Measurements from ENCODE around the gene C1QL4.
A peak's percentile ranks its signal among the peaks of the same experiment; 100 is the strongest.
"Not testable (repeated sequence)": the region's sequence is repeated elsewhere in the genome, so short reads cannot be mapped to it uniquely, and the experiment has no call there.

C1QL4 gene

DNA sequence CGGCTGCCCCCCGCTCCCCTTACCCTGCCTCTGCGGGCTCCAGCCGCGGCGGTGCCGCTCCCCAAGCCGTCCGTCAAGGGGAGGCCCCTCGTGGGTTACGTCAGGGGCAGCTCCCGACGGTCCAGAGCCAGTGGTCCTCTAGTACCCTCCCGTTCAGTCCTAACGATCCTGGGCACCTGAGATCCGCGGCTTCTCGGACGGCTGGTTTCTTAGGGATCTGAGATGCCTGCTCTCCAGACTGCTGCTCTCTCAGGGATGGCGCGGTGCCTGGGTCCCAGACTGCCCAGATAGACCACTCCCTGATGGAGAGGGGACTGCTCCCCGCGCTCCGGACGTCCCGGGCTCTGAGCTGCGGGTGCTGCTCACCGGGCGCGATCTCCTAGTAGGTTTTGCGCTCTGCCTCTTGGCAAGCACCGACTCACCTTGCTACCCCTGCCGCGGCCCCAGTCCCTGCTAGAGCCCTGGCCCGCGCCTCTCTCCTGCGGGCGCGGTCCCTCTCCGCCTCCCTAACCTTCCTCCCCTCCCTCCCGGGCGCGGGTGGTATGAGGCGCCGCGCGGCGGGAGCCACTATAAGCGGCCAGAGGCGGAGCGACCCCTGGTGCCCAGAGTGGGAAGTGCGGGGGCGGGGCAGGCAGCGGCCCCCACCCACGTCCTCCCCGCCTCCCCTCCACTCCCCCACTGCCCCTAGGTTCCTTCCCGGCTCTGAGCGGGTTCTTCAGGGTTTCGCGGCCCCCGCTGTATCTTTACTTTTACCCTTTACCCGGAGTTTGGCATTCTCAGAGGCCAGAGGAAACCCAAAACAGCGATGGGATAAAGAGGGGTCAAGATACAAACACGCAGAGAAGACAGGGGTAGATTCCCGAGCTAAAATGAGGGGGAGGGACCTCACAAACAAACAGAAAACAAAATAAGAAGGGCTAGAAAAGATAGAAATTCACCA lies at the start of gene C1QL4:
C1QL4 (minus strand) TSS at position 544 of the 940 bp plus-strand sequence. CDS start 711 bp downstream, outside the sequence.
- no peak for FAIRE-seq

DNA sequence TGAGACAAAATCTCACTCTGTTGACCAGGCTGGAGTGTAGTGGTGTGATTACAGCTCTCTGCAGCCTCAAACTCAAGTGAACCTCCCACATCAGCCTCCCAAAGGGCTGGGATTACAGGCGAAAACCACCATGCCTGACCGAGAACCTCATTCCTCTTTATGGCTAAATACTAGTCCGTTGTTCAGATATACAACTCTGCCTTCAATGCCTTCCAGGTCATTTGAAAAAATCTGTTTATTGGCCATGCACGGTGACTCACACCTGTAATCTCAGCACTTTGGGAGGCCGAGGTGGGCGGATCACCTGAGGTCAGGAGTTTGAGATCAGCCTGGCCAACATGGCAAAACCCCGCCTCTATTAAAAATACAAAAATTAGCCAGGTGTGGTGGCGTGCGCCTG lies 43.2 kb upstream of the C1QL4 start:
- FAIRE-seq, result not testable (repeated sequence)

DNA sequence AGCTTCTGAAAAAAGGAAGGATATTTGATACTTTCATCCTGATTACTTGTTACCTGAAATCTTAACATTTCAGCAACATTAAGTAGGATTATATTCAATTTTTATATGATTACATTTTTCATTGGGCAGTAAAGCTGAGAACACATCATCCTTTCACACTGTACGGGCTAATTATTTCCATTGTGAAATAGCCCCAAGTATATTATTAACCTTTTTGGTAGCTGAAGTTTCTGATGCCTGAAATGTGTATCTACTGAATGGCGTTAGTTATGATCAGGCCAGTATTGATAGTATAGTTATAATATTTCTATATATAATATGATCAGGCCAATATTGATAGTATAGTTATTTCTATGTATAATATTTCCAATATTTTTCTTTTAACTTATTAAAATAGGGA lies 40.4 kb upstream of the C1QL4 start:
- no peak for FAIRE-seq

DNA sequence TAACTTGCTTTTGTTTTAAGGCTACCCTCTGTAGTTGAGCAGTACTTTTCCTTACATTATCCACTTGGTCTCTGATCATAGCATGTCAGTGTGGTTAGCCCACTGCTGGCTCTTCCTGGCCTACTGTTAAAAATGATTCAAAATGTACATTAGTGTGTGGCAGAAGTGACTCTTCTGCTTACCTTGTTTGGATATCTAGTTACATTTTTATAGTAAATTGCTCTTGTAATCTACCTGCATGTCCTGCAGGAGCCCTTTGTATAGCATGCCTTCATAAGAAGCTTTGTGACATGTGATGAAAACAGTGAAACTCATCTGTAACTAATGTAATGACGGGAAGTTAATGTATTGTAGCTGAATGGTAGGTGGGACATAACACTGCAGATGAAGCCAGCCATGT lies 38.4 kb upstream of the C1QL4 start:
- no peak for FAIRE-seq

DNA sequence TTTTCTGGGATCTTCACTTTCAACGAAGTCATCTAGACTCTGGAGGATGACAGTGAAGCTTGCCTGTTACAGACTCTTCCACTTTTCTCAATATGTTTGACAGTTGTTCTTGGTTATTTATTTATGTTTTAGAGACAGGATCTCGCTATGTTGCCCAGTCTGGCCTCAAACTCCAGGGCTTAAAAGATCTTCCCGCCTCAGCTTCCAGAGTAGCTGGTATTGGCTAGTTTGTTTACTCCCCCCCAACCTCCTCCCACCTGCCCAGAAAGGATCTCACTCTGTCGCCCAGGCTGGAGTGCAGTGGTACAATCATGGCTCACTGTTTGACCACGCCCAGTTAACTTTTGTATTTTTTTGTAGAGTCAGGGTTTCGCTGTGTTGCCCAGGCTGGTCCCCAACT lies 33.6 kb upstream of the C1QL4 start:
- no peak for FAIRE-seq

DNA sequence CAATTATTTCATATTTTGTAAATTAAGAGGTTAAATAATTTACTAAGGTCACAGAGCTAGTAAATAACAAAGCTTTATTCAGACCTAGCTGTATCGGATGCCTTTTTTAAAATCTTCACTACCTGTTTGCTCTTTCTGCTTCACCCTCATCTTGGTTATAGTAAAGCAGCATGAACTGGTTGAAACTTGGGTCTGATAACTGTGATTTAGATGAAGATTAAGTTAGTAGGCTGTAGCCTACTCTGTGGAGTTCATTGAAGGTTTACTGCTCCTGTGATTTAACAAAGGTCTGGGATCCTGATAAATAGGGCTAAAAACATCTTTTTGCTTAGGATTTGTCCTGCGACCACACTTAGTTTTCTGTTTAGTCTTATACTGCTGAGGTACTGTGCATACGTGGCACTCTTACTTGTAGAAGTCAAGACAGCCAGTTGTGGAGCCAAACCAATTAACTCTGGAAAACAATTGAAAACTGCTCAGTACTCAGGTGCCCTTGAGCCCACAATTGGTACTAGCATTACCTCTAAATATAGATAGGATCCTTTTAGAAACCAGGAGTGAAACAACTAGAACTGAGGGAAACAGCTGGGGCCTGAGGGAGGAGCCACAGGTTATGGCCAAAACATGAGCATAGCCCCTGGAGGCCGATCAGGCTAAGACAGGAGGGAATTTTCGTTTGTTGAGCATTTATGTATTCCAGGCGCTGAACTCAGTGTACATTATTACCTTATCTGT lies 32.6 kb upstream of the C1QL4 start:
- FAIRE-seq, result peak; percentile 57

DNA sequence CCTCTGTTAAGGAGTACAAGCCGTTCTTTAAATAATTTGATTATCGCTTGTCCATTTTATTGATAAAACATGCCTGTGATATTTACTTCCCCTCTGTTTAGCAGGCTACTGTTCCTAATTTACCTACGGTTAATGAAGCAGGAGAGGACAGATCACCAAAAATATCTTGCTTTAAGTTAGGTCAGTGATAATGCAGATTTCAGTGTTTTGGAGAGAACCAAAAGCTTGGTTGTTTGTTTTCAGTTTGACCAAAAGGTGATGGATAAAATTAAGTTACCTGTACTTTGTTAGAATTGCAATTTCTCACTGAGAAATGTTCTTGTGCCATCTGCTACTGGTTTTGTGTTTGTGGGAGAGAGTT lies 31.2 kb upstream of the C1QL4 start:
- no peak for FAIRE-seq

DNA sequence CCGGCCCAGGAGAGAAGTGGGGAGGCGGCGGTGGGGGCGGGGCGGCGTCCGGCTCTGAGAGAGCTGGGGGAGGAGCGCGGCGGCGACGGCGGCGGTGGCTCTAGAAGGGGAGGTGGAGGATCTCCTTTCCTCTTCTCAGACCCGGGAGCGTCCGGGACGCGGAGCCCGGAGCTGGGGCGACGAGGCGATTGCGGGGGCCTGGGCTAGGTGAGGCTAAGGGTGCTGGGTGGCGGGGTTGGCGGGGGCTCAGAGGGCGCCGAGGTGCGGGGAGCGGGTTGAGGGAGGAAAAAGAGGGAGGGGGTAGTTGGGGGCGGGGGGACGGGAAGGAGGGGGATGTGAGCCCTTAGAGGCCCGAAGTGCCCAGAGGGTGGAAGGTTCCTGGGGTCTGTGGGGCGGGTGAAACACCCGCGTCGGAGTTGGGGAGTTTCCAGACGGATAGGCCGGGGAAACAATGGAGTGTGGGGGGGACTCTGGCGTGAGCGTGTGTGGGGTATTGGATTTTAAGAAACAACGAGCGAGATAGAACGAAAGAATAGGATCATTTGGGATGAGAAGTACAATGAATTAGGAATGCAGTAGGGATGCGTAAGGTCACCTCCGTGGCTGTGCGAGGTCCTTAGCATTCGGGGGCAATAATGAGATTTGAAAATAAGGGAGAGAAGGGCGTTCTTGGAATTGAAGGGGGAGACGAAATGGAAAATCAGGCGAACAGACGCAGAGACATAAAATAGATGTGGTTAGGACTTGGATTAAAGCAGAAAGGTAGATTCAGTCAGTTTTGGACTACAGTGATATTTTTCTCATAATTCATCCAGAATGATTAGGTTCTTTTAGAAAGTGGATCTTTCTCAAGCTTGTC lies 30.6 kb upstream of the C1QL4 start, which contains the start of gene SPATS2:
SPATS2 (plus strand) TSS at position 82 of the 859 bp plus-strand sequence. CDS start 93,551 bp downstream, outside the sequence.
- no peak for FAIRE-seq

DNA sequence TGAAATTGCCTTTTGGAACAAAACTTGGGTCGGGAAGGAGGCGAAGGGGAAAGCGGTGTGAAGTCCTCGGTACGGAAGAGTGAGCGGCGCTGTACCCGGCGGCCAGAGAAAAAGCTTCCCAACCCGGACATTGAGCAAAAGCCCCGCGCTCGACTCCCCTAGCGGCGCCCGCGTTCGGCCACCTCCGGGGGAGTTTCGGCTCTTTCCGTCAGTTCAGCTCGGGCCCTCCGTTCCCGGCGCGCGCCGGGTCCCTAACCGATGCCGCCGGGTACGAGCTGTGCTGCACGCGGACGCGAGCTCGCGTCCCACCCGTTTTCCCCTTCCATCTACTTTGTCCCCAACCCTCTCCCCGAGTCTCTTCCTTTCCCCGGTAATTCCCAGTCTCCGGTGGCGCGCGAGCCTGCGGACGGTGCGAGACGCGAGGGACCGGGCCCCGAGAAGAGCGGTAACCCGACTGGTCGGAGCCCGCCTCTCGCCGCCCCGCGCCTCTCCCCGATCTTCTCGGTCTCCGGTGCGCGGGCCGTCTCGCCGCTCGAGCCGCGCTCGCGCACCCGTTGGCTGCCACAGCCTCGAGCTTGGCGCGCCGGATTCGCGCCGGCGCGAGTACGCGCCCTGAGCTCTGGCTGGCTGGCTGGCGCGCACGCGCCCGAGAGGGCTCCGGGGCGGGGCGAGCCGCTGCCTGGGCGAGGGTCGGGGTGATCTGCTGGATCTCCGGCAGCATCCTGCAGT lies 29.8 kb upstream of the C1QL4 start:
- no peak for FAIRE-seq

DNA sequence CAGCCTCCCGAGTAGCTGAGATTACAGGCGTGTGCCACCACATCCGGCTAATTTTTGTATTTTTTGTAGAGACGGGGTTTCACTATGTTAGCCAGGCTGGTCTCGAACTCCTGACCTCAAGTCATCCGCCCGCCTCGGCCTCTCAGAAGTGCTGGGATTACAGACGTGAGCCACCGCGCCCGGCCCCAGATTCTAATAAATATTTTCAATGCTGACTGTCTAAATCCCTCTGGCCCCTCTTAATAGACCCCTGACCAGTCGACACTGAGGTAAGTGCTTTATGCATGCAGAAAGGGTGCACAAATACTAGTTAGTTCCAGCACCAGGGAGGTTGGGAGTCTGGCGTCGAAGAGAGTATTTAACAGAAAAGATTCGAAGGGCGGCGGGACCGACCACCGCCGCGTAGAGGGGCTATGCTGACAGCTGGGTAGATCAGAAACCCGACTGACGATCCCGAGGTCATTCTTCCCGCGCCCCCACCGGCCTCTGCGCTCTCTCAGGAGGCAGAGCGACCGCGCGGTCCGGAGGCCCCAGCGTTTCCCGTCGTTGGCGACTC lies 29.2 kb upstream of the C1QL4 start:
- FAIRE-seq, result no peak

DNA sequence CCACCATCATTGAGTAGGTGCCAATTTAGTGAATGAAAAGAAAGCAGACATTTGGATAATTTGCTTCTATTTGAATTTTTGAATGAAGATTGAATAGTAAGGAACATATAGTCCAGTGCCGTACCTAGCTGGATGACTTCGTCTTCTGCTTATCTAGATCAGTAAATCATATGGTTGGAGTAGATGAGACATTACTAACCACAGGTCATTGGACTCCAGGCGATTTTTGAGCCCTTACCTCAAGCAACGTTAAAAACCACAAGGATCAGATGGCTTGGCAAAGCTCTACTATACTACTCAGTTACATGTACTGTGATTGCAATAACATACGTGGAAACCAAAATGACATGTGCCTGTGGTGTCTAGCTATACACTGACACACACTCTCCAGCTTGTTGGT lies 28.6 kb upstream of the C1QL4 start:
- no peak for FAIRE-seq

DNA sequence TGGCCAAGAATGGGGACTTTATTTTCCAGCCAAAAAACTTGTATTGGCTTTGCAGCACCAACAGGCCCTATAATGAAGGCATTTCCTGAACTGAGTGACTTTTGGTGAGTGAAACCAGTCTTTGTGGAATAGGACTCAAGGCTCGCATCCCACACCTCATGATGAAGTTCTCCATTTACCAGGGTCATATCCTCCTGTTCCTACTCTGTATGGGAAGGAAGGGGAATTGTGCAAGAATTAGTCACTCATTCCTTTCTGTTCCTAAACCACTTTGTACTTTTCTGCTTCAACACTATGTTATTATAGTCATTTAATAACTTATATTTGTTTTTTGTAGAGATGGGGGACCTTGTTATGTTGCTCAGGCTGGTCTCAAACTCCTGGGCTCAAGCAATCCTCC lies 28.0 kb upstream of the C1QL4 start:
- FAIRE-seq, result no peak

DNA sequence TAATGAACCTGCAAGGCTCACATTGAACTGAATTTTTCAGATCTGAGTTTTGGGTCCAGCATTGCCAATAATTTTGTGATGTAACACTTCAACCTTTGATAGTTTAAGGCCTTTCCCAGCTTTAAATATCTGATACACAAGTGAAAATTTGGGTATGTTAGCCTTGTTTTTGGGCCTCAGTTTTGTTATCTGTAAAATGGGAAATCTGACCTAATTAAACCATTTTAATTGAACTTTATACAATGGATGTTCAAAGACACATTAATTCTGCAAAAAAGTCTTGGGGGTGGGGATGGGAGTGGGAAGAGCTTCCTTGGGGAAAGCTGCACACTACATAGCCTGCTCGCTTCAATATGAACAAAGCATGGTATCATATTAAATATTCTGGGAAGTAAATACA lies 25.1 kb upstream of the C1QL4 start:
- FAIRE-seq, result no peak

DNA sequence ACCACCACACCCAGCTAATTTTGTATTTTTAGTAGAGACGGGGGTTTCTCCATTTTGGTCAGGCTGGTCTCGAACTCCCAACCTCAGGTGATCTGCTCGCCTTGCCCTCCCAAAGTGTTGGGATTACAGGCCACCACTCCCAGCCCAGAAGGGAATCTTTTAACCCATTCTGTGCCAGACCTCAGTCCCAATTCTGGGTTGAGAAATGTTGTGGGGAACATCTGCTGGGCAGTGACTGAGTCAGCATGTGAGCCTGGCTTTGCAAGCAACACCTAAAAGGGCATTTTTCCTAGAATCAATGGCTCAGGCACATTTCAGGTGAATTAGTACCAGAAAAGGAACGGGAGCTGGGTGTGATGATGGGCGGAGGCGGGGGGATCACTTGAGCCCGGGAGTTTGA lies 22.7 kb upstream of the C1QL4 start:
- FAIRE-seq, result no peak

DNA sequence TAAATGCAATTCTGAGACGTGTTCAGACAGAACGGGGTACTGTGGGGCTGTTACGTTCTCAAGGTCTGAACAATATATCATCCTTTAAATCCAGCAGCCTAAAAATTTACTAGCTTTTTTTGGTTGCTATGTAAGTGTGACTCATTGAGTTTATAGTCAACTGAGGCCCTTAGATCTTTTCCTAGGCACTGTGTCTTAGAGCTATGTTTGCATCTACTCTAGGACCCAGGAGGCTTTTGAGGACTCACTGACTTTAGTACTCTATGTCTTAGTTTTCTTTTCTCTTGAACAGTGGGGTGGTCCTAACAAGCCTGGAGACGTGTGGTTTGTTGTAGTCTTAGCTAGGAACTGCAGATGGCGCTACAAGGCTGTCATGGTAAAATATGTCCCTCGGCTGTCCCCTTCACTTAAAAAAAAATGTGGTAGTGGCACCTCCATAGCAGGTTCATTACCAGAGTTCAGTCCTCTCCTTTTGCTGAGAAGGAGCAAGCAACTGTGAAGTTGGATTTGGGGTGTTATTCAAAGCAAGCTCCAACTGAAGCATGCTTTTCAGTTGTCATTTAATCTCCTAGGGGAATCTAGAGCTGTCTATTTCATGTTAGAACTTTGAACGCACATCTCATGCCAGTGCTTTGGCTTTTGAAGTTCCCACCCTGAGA lies 21.6 kb upstream of the C1QL4 start:
- FAIRE-seq, result peak; percentile 94

DNA sequence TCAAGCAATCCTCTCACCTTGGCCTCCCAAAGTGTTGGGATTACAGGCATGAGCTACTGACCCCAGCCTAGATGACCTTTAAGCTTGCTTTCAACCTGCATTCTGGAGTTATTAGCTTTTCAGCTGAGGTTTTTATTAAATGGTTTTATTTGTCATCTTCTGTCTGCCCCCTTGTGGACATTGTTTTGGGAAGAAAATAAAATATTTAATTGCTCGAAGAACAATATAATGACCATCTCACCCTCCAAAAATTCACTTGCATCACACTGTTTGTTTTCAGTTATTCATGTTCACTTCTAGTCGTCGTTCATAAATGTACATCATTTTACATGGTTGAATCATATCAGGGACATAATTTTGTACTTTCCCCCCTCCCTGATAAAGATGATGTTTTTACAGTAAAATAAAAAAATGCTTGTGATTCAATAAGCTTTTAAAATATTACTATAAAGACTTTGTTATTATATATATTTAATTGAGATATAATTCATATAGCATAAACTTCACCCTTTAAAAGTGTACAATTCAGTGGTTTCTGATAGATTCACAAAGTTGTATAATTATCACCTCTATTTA lies 20.2 kb upstream of the C1QL4 start:
- peak; percentile 63 for FAIRE-seq

DNA sequence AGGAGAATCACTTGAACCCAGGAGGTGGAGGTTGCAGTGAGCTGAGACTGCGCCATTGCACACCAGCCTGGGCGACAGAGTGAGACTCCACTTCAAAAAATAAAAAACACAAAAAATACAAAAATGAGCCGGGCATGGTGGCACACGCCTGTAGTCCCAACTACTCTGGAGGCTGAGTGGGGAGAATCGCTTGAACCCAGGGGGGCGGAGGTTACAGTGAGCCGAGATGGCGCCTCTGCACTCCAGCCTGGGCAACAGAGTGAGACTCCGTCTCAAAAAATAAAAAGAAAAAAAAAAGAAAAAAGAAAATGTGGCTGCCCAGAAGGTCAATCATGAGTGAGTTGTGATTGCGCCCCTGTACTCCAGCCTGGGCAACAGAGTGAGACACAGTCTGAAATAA lies 18.9 kb upstream of the C1QL4 start:
- no peak for FAIRE-seq

DNA sequence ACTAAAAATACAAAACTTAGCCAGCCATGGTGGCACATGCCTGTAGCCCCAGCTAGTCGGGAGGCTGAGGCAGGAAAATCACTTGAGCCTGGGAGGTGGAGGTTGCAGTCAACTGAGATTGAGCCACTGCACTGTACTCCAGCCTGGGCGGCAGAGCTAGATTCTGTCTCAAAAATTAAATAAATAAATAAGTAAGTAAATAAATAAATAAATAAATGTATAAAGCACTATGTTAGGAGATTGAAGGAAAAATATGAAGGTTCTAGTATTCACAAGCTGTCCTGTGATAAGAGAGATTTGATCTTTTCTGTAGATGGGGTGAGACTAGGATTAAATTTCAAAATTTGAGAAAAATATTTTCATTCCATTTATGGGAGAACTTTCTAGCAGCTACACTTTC lies 15.4 kb upstream of the C1QL4 start:
- FAIRE-seq, result no peak

DNA sequence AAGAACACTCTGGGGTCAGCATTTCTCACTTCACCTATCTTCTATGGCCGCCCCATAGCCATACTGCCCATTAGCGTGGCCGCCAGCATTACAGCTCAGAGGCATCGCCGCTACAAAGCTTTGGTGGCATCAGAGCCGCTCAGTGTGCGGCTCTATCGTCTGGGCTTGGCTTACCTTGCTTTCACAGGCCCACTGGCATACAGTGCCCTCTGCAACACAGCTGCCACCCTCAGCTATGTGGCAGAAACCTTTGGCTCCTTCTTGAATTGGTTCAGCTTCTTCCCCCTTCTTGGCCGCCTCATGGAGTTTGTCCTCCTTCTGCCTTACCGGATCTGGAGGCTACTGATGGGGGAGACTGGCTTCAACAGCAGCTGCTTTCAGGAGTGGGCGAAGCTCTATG lies 12.3 kb upstream of the C1QL4 start:
- no peak for FAIRE-seq

DNA sequence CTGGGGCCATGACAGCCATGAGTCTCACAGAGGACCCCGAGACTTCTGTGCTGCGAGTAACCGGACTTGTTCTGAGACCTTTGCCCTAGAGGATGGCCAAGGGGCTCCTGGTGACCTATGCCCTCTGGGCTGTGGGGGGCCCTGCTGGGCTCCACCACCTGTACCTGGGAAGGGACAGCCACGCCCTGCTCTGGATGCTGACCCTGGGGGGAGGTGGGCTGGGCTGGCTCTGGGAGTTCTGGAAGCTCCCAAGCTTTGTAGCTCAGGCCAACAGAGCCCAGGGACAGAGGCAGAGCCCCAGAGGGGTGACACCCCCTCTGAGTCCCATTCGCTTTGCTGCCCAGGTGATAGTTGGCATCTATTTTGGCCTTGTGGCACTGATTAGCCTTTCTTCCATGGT lies 11.8 kb upstream of the C1QL4 start:
- FAIRE-seq, result no peak
